Measurements from ENCODE around the gene CCN5. TPM values are rescaled to one million over a fixed set of nuclear protein-coding genes. Genes with fewer than 3 reads are reported as not detected.

CCN5 gene
- total and polyA plus RNA-seq, 2 of the 13 experiments (the other 11 are each of a cell fraction or from before 2014, with no cell fraction given): 0.12 TPM; not detected in 1

GRCh38 chr20:44750081-44750805 is 35.1 kb downstream of the CCN5 start (continued):
- TF ChIP-seq, protein P1, sequence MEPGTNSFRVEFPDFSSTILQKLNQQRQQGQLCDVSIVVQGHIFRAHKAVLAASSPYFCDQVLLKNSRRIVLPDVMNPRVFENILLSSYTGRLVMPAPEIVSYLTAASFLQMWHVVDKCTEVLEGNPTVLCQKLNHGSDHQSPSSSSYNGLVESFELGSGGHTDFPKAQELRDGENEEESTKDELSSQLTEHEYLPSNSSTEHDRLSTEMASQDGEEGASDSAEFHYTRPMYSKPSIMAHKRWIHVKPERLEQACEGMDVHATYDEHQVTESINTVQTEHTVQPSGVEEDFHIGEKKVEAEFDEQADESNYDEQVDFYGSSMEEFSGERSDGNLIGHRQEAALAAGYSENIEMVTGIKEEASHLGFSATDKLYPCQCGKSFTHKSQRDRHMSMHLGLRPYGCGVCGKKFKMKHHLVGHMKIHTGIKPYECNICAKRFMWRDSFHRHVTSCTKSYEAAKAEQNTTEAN (CRISPR knock-in tag; conservative IDR thresholded peaks at IDR 0.05): no peak
- peak; percentile 43 for TF ChIP-seq STAG1 (CRISPR knock-in tag; IDR thresholded peaks at IDR 0.05)
- no peak for TF ChIP-seq NR2F6 (IDR thresholded peaks at IDR 0.05)
- TF ChIP-seq NR2F6 (CRISPR knock-in tag; IDR thresholded peaks at IDR 0.05): no peak
- TF ChIP-seq PBX2 (CRISPR knock-in tag; IDR thresholded peaks at IDR 0.05): no peak
- TF ChIP-seq ZNF263 (CRISPR knock-in tag; IDR thresholded peaks at IDR 0.05): no peak
- no peak for TF ChIP-seq SNAPC4 (CRISPR knock-in tag; IDR thresholded peaks at IDR 0.05)
- TF ChIP-seq GTF3A (CRISPR knock-in tag; conservative IDR thresholded peaks at IDR 0.05): no peak
- TF ChIP-seq ZNF790 (CRISPR knock-in tag; IDR thresholded peaks at IDR 0.05; ENCODE audit: borderline replicate concordance): no peak
- TF ChIP-seq NBN (conservative IDR thresholded peaks at IDR 0.05): no peak
- TF ChIP-seq ZNF30 (CRISPR knock-in tag; IDR thresholded peaks at IDR 0.05): no peak
- no peak for TF ChIP-seq GLI4 (CRISPR knock-in tag; IDR thresholded peaks at IDR 0.05; ENCODE audit: borderline replicate concordance)
- TF ChIP-seq, protein P2, sequence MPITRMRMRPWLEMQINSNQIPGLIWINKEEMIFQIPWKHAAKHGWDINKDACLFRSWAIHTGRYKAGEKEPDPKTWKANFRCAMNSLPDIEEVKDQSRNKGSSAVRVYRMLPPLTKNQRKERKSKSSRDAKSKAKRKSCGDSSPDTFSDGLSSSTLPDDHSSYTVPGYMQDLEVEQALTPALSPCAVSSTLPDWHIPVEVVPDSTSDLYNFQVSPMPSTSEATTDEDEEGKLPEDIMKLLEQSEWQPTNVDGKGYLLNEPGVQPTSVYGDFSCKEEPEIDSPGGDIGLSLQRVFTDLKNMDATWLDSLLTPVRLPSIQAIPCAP (CRISPR knock-in tag; IDR thresholded peaks at IDR 0.05; ENCODE audit: low read depth): no peak
- peak; percentile 42 for TF ChIP-seq HNRNPLL (IDR thresholded peaks at IDR 0.05; ENCODE audit: low read depth, low read length, poor library complexity, severe bottlenecking)
- TF ChIP-seq, protein P3, sequence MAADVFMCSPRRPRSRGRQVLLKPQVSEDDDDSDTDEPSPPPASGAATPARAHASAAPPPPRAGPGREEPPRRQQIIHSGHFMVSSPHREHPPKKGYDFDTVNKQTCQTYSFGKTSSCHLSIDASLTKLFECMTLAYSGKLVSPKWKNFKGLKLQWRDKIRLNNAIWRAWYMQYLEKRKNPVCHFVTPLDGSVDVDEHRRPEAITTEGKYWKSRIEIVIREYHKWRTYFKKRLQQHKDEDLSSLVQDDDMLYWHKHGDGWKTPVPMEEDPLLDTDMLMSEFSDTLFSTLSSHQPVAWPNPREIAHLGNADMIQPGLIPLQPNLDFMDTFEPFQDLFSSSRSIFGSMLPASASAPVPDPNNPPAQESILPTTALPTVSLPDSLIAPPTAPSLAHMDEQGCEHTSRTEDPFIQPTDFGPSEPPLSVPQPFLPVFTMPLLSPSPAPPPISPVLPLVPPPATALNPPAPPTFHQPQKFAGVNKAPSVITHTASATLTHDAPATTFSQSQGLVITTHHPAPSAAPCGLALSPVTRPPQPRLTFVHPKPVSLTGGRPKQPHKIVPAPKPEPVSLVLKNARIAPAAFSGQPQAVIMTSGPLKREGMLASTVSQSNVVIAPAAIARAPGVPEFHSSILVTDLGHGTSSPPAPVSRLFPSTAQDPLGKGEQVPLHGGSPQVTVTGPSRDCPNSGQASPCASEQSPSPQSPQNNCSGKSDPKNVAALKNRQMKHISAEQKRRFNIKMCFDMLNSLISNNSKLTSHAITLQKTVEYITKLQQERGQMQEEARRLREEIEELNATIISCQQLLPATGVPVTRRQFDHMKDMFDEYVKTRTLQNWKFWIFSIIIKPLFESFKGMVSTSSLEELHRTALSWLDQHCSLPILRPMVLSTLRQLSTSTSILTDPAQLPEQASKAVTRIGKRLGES (CRISPR knock-in tag; IDR thresholded peaks at IDR 0.05; ENCODE audit: borderline replicate concordance): no peak
- no peak for TF ChIP-seq YEATS4 (CRISPR knock-in tag; IDR thresholded peaks at IDR 0.05; ENCODE audit: borderline replicate concordance)
- no peak for TF ChIP-seq TBP (CRISPR knock-in tag; IDR thresholded peaks at IDR 0.05)
- no peak for TF ChIP-seq CENPX (CRISPR knock-in tag; IDR thresholded peaks at IDR 0.05)
- peak; percentile 55; the same call in 1 of the 2 replicates for TF ChIP-seq MTA1 (CRISPR knock-in tag; IDR thresholded peaks at IDR 0.05; ENCODE audit: borderline replicate concordance)
